HG02870 (cell line): ENCODE measurements around the gene AOAH.
"Not testable (repeated sequence)": the region's sequence is repeated elsewhere in the genome, so short reads cannot be mapped to it uniquely, and the experiment has no call there.

Experiments
- ATAC-seq: cut with Tn5 transposase; IDR thresholded peaks from one replicate; pipeline ENCODE4 v1.9.1; 2021; ENCODE audit warnings: mild to moderate bottlenecking, moderate library complexity; ENCODE audit not compliant: unreplicated experiment

AOAH gene

DNA sequence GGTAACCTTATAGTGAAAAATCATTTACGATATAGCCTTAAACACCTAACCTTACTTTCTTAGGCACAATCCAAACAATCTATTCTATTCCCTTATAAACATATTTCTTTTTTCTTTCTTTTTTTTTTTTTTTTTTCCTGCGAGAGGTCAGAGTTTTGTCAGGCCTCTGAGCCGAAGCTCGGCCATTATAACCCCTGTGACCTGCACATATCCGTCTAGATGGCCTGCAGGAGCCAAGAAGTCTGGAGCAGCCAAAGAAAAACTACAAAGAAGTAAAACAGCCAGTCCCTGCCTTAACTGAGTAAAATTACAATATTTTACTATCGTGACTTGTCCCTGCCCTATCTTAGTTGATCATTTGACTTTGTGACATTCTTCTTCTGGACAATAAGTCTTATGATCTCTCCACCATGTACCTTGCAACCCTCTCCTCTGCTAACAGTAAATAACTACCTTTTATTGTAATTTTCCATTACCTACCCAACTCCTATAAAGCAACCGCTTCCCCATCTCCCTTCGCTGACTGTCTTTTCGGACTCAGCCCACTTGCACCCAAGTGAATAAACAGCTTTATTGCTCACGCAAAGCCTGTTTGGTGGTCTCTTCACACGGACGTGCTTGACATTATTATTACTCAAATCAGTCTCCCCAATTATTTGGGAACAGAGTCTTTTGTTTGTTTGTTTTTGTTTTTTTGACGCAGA, 64.5 kb downstream of the AOAH start:
- no peak for ATAC-seq

DNA sequence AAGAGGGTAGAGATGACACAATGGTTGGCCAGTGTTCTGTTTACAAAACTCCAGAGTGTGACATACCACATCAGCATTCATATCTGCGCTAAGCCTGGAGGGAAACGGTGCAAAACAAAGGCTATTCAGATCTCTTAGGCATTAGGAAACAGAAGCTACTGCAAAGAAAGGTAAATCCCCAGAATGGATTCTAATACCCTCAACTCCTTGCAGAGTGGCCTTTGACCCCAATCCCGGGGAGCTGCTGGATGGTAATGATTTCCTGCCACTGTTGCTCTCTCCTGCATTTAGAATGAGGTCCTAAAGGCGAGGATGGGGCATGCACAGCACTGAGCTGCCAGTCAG, 65.2 kb downstream of the AOAH start:
- ATAC-seq, result no peak

DNA sequence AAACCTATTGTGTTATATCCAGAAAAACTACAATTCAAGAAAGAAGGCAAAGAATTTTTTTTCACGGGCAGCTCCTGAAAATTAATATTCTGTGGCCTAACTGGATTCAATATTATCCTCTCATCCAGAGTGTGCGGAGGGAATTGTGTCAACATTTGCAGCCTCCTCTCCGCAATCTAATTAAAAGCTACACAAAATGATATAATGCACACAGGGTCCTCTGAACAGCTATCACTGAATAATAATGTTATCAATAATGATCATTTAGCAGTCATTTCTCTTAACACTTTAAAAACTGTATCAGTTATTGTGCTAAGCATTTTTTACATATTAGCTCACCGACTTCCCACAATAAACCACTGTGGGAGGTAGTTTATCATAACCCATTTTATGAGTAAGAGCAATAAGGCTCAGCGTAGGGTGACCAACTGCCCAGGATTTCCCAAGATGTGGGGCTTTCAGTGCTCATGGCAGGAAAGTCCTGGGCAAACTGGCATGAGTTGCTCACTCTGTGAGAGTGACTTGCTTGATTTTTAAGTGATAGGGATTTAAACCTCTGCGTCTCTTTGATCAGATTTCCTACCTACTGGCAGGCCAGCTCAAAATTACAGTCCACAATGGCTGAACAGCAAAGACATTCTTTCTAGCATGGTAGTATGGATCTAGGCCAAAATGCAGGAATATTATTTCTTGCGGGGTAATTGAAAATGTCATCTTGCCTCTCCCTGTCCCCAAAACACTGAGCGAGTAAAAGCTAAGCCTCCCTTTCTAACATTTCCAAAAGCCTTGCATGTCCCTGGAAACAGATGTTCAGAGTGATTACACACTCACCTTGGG, 65.7 kb downstream of the AOAH start:
- no peak for ATAC-seq

DNA sequence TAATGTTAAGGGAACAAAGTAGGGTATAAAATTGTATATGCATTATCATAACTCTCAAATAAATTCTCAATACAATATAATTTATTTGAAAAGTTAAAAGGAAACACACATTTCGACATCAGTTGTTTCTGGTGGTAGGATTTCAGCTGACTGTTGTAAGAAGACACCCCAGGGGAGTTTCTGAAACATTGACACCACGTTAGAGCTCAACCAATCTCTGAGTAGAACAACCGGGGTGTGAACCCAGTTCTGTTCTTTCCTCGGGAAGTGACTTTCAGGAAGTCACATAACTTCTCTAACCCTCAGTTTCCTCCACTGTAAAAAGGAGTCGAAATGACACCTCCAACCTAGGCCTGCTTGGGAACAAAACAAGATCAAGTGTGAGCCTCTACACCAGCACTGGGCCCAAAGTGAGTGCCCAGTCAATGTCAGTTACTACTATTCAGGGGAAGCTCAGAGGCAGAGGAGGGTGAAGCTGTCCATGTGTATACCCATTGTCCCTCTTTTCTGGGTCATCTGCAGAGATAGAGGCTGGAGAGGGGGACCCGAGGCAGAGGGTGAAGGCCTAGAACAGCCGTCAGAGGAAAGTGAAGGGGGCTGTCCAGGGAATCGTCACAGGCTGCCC, 67.1 kb downstream of the AOAH start:
- no peak for ATAC-seq

DNA sequence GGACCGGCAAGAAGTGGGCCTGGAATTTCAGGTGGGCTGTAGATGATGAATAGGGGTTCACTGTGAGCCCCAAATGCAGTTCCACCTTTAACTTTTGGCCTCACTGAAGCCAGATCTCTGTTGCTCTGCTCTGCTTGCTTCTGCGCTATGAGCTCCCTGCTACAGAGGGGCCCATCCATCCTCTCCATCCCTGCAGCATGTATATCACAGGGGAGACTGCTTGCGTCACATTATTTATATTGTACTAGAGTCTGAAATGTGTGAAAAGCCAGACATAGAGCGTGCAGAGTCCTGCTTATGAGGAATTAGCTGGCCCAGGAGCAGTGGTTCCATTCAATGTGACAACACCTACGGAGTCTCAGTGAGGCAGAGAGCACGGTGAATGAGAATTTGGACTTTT, 69.9 kb downstream of the AOAH start:
- ATAC-seq, result no peak

DNA sequence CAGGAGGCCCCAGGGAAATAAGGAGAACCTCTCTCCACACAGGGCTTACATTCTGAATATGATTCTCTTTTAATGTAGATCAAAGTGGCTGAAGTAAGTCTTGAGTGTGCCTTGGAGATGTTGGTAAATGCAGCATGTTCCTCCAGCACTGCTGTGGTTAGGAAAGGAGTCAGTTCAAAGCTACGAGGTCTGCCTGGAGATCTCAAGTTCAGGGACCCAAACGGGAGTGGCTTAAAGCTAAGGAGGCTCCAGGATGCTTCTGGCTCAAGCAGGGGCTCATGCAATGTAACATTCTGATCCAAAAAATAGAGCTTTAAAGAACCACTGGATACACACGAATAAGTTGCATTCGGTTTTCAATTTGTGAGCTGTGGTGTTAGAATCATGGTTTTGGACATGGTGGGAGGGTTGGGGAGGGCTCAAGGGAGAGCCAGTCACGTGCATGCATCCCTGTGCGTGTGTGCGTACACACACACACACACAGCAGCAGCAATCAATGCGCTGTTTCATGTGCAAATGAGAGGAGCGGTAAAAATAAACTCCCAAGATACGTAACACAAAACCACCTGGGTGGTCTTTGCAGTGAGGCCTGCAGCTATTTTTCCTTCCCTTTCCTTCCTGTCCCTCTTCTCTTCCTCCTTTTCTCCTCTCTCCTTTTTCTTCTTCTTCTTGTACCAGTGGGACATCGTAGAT, 70.5 kb downstream of the AOAH start:
- no peak for ATAC-seq

DNA sequence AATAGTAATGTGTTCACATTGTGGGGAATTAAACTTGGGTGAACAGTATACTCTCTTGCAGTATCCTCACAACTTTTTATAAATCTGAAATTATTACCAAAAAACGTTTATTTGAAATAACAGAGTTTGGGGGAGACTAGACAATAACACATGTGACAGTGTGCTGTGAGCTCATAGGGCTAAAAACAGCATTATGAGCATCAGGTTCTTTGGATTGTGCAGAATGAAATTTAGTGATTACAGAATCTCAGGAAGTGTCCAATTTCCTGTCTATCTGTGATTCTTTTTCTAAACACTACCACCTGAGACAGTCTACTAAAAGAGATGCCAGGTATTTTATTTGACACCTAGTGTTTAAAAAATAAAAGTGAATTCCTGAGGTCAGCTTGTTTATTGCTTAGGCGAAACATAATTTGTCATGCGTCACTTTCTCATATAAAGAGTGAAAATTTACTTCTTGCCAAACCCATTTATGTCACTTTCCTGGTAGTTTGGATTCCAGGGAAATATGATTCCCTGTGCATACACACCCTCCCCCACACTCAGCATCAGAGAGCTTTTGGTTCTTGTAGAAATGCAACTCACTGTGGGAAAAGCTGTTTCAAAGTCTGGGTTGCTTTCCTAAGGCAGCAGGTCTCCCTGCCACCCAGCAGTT, 71.2 kb downstream of the AOAH start:
- no peak for ATAC-seq

DNA sequence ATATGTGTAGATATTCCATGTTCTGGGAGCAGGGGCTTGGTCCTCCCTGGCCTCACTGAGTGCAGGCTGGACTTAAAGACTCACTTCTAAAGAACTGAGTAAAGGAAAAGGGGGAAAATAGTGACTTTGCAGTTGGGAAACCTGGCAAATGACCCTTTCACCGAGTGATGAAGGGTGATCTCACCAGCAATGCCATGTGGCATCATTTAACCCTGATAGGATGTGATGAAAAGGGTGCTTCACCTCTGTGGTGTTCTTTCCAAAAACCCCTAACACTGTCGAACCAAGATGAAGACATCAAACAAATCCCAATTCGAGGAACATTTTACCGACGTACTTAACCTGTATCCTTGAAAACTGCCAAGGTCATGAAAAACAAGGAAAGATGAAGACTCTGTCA, 71.9 kb downstream of the AOAH start:
- ATAC-seq, result no peak

DNA sequence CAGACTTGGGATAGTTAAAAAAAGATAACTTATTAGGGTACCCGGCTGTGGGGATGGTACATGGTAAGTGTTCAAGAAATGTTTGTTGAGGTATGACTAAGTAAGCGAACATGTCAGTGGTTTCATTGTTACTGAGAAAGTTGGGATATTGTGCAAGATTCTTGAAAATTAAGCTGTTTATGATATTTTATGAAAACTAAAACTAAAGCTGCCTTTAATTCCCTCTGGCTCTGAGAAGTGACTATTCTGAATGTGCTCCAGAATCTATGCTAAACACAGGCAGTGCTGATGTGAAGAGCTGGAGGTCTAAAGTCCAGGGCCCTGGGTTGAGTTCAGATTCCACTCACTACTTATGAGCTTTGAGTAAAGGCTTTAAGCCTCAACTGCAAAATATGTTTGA, 72.9 kb downstream of the AOAH start:
- ATAC-seq, result no peak

DNA sequence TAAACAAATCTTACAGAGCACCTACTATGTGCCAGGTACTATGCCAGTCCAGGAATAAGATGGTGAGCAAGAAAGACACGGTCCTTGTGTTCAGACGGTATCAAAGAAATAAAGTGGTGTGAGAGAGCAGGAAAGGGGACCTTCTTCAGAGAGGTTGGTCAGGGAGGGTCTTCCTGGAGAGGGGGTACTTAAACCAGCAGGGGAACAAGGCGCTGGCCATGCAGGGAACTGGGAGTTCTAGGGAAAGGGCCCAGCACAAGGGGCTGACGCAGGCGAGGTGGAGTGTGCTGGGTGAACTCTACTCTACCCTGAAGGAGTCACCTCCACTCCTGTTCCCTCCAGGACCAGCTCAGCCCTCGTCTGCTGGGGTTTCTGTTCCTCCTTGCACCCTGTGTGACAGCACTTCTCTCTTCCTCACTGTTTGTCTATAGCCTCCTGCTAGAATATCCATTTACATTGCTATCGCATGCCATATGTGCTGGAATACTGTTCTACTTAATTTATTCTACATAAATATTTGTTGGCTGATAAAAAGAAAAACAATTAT, 73.5 kb downstream of the AOAH start:
- ATAC-seq, result no peak

DNA sequence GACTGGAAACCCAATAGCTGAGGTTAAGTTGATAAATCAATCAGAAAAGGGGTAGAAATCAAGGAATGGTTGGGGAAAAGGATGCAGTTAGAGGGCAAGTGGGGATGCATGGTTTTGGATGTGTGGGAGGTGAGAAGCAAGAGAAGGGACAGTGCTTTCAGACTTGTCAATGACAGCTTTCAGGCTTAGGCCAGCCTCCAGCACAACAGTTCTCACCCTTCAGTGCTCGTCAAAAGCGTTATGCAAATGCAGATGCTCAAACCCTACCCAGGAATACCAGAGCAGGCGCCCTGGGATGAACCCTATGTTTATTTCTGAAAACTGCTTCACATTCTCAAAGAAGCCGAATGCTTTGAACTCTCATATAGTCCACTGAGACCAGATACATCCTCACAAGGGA, 74.0 kb downstream of the AOAH start:
- ATAC-seq, result no peak

DNA sequence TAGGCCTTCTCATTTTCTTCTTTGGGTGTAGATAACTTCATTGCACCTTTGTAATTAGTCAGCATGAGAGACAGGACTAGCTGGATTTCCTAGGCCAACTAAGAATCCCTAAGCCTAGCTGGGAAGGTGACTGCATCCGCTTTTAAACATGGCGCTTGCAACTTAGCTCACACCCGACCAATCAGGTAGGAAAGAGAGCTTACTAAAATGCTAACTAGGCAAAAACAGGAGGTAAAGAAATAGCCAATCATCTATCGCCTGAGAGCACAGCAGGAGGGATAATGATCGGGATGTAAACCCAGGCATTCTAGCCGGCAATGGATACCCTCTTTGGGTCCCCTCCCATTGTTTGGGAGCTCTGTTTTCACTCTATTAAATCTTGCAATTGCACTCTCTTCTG, 75.0 kb downstream of the AOAH start:
- ATAC-seq, result not testable (repeated sequence)

DNA sequence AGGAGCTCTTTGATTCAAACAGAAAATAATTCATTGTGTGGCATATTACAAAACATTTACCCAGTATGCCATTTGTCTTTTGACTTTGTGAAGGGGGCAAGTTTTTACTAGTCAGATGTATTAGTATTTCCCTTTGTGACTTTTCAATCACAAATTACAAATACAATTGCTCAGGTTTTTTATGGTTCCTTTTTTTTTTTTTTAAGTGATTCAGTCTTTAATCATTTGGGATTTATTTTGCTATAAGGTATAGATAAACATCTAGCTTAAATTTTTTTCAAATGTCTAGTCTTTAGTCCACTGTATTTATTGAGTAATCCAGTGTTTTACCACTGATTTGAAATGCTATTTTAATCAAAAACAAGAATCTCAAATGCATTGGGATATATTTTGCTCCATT, 75.9 kb downstream of the AOAH start:
- no peak for ATAC-seq

DNA sequence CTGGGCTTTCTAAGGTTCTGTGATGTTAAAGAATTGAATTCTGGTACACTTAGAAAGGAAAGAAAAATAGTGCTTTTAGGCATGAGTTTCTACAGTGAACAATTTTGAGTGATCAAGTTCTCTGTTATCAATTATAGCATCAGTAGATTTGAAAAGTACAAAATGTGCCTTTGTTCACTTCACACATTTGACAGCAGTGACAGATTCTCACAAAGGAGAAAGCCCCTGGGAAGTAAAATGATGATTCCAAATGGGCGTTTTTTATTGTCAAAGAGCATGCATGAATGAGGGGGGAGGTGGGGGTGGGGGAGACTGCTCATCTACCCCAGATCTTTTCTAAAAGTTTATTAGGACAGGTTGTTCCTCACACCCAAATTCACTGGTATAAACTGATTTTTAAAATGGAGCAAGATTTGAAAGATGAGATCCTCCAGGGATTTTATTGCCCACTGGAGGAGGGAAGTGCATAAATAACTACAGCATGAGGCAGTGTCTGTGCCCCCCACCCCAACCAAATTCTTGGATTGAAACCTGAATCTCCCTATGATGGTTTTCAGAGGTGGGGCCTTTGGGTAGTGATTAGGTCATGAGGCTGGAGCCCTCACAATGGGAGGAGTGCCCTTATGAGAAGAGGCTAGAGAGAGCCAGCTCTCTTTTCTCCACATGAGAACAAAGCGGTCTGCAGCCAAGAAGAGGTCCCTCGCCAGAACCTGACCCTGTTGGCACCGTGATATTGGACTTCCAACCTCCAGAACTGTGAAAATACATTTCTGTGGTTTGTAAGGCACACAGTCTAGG, 79.5 kb downstream of the AOAH start:
- ATAC-seq, result no peak

DNA sequence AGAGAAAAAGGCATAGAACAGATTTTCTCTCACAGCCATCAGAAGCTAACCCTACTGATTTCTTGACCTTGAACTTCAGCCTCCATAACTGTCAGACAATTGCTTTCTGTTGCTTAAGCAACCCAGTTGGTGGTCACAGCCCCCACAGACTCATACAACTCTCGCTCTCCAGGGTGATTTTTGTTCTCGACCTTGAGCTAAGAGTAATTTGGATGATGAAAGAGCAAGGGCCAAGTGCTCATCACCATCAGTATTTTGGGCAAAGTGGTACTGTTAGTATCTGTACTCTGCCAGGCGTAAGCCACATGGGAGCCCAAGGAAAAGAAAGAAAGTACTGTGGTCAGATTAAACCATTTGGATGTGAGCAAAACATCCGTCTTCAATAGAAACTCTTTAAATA, 81.9 kb downstream of the AOAH start:
- ATAC-seq, result no peak

DNA sequence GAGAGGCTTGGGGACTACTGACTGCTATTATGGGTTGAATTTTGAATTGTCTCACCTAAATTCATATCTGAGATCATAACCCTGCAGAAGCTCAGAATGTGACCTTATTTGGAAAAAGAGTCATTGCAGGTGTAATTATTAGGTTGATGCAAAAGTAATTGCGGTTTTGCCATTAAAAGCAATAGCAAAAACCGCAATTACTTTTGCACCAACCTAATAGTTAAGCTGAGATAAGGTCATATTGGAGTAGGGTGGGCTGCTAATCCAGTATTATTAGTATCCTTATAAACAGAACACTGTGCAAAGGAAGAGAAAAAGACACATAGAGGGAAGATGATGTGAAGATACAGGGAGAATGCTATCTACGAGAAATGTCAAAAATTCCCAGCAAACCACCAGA, 82.3 kb downstream of the AOAH start:
- ATAC-seq, result no peak

DNA sequence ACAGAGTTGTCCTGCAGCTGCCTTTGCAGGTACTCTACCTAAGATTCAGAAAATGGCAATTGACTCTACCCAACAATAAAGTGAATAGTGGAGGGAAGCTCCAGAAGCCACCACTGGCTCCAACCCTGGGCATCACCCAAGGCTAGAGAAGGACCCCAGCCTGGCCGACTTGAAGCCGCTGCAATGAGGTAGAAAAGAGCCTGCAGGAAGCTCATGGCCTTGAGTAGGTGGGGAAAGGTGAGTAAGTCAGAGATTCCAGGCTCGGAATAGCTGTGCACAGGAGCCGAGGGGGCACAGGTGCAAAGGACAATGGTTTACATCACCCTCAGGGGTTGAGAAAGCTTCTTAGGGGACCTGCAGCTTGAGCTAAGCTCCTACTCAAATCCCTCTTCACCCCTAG, 83.6 kb downstream of the AOAH start:
- ATAC-seq, result no peak

DNA sequence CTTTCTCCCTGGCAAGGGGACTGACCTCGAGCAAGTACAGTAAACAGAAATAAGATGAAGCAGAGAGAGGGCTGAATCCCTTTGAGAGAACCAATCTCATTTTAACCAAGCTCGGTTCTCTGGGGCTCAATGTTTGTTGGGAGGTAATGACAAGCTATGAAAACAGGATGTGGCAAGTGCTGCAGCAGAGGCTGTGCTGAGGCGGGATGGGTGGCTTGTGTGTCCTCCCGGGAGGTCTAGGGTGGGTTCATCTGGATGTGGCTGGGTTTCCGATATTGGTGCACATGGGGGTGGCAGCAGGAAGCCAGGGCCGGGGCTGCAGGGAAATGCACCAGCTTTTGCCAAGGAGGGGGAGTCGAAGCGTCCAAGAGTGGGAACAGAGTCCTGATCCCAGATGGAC, 84.5 kb downstream of the AOAH start:
- no peak for ATAC-seq

DNA sequence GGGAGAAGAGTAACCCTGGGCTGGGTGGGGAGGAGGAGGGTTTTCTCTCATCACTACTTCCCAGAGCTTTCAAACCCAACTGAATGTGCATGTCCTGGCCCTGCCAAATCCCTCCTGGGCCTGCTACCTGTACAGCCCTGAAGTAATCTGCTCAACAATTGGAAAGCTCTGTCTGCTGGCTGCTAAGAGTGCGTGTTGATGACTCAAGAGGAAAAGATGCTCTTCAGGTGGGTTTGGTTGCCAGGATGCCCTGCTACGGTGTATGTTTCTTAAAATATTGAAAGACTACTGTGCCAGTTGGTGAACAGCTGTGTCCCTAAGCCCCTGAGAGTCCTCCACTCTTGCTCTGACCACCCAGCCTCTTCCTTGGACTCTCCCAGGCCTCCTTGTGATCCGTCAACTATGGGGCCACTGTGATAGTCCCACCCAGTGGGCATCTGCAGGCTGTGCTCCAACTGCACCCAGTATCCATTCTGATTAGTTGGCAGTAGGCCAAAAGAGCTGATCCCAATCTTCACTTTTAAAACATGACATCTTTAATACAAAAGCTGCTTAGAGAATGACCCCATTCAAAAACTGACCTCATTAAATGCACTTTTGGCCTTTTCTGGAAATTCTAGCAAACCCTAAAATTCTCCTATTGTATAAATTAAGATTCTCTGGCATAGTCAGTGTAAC, 85.6 kb downstream of the AOAH start:
- no peak for ATAC-seq
